H1 (cell line): Measurements from ENCODE around the gene TMEM116. TPM values are rescaled to one million over a fixed set of nuclear protein-coding genes. Genes with fewer than 3 reads are reported as not detected.

Experiments
- CTCF ChIA-PET: fragments of 300-600 bp; sonication (Branson Sonifier 250); formaldehyde crosslinking; loops from one replicate; lab custom pipeline; 2021; ENCODE audit not compliant: partially characterized antibody; lab: Charles Lee
- POLR2A ChIA-PET: fragments of 300-600 bp; sonication (Branson Sonifier 250); formaldehyde crosslinking; loops from one replicate; lab custom pipeline; 2021; ENCODE audit warnings: inconsistent platforms; ENCODE audit not compliant: partially characterized antibody; lab: Charles Lee
- DNase-seq, 2 experiments: peaks; one replicate each; pipeline versions ENCODE4 v3.0.0 to v3.0.0-alpha.2; 2010 to 2022; ENCODE audit warnings: low spot score in 2 of 2, low read depth in 1 of 2, mixed read lengths in 1 of 2
- FAIRE-seq: peaks from 2 replicates; lab custom pipeline; 2011; peaks lifted over from hg19 to GRCh38; lab: Jason Lieb, UNC
- H2AFZ ChIP-seq: 2 replicates; pipeline ENCODE4 v1.8.1; 2012; ENCODE audit warnings: low read length, inconsistent platforms
- H2AK5ac ChIP-seq: 2 replicates; pipeline ENCODE4 v1.6.1; 2013; ENCODE audit warnings: low read depth, low read length
- H2BK120ac ChIP-seq: replicated peaks from 2 replicates; pipeline ENCODE3; 2013; ENCODE audit warnings: low read depth, low read length, inconsistent platforms
- H2BK12ac ChIP-seq: 2 replicates; pipeline ENCODE4 v1.6.1; 2013; ENCODE audit warnings: low read depth, low read length
- H2BK15ac ChIP-seq: 2 replicates; pipeline ENCODE4 v1.6.1; 2013; ENCODE audit warnings: low read length
- H2BK20ac ChIP-seq: 2 replicates; pipeline ENCODE4 v1.6.1; 2013; ENCODE audit warnings: low read length
- H2BK5ac ChIP-seq: 2 replicates; pipeline ENCODE4 v1.6.1; 2013; ENCODE audit warnings: low read depth, low read length
- H3K14ac ChIP-seq: 2 replicates; pipeline ENCODE4 v1.6.1; 2013; ENCODE audit warnings: inconsistent platforms; ENCODE audit not compliant: insufficient read length
- H3K18ac ChIP-seq: 2 replicates; pipeline ENCODE4 v1.6.1; 2013; ENCODE audit warnings: low read length; ENCODE audit errors: extremely low read depth
- H3K23ac ChIP-seq: 2 replicates; pipeline ENCODE4 v1.6.1; 2013; ENCODE audit warnings: inconsistent platforms; ENCODE audit not compliant: insufficient read length
- H3K23me2 ChIP-seq: 2 replicates; pipeline ENCODE4 v1.6.1; 2013; ENCODE audit warnings: low read depth, low read length
- H3K27ac ChIP-seq: 2 replicates; pipeline ENCODE4 v1.6.1; 2011; ENCODE audit warnings: low read depth, low read length, inconsistent platforms
- H3K27me3 ChIP-seq, 4 experiments: replicated peaks in 1 of 4; 1 replicate in 1 of 4; 2 replicates in 3 of 4; pipeline versions ENCODE4 v1.6.1 to v1.8.1; 2011 to 2013; ENCODE audit warnings: low read length in 3 of 4, mild to moderate bottlenecking in 3 of 4, inconsistent platforms in 2 of 4, mixed read lengths in 2 of 4, moderate library complexity in 1 of 4; ENCODE audit not compliant: control insufficient read depth in 3 of 4, insufficient read depth in 3 of 4; ENCODE audit errors: extremely low read depth in 1 of 4
- H3K36me3 ChIP-seq, 4 experiments: 2 replicates each; pipeline versions ENCODE4 v1.6.1 to v1.8.1; 2011 to 2013; ENCODE audit warnings: mild to moderate bottlenecking in 4 of 4, low read length in 3 of 4, moderate library complexity in 2 of 4, control low read depth in 1 of 4, inconsistent platforms in 1 of 4; ENCODE audit not compliant: insufficient read depth in 4 of 4, control insufficient read depth in 2 of 4
- H3K4ac ChIP-seq: replicated peaks from 2 replicates; pipeline ENCODE3; 2013; ENCODE audit warnings: low read length, low read depth, mixed read lengths, inconsistent platforms; ENCODE audit not compliant: insufficient read length
- H3K4me1 ChIP-seq, 4 experiments: replicated peaks in 1 of 4; 1 replicate in 1 of 4; 2 replicates in 3 of 4; pipeline versions ENCODE4 v1.6.1 to v1.8.1; 2011 to 2013; ENCODE audit warnings: low read length in 3 of 4, inconsistent platforms in 2 of 4, mixed read lengths in 1 of 4; ENCODE audit not compliant: insufficient read depth in 4 of 4, control insufficient read depth in 3 of 4
- H3K4me2 ChIP-seq, 2 experiments: 2 replicates each; pipeline versions ENCODE4 v1.6.1 to v1.8.1; 2011 to 2013; ENCODE audit warnings: low read depth in 2 of 2, low read length in 2 of 2, control low read depth in 1 of 2, inconsistent platforms in 1 of 2, mild to moderate bottlenecking in 1 of 2; ENCODE audit not compliant: insufficient read depth in 1 of 2
- H3K4me3 ChIP-seq, 4 experiments: fragments of 200-600, 300-600 bp in 1 of 4; sonication (generic), shearing (Covaris generic), sonication (Bioruptor Twin) in 1 of 4; 2 replicates each; pipeline versions ENCODE4 v1.5.1 to v1.8.1; 2011 to 2016; ENCODE audit warnings: low read length in 4 of 4, low read depth in 3 of 4, control low read depth in 2 of 4, inconsistent platforms in 2 of 4, mild to moderate bottlenecking in 2 of 4, mixed read lengths in 1 of 4, moderate library complexity in 1 of 4; ENCODE audit not compliant: insufficient read depth in 2 of 4; ENCODE audit errors: extremely low read depth in 1 of 4
- H3K56ac ChIP-seq: replicated peaks from 2 replicates; pipeline ENCODE3; 2013; ENCODE audit warnings: low read depth, mild to moderate bottlenecking, mixed read lengths, low read length, inconsistent platforms; ENCODE audit not compliant: insufficient read length
- H3K79me1 ChIP-seq: 2 replicates; pipeline ENCODE4 v1.6.1; 2013; ENCODE audit warnings: low read depth, low read length, control low read depth
- H3K79me2 ChIP-seq, 2 experiments: 2 replicates each; pipeline versions ENCODE4 v1.6.1 to v1.8.1; 2012 to 2013; ENCODE audit warnings: low read length in 2 of 2, mild to moderate bottlenecking in 2 of 2, inconsistent platforms in 1 of 2; ENCODE audit not compliant: insufficient read depth in 2 of 2, control insufficient read depth in 1 of 2
- H3K9ac ChIP-seq, 4 experiments: replicated peaks in 1 of 4; 1 replicate in 1 of 4; 2 replicates in 3 of 4; pipeline versions ENCODE4 v1.6.1 to v1.8.1; 2011 to 2013; ENCODE audit warnings: low read depth in 3 of 4, low read length in 3 of 4, control low read depth in 2 of 4, mild to moderate bottlenecking in 2 of 4, moderate library complexity in 2 of 4, inconsistent platforms in 1 of 4; ENCODE audit errors: extremely low read depth in 1 of 4
- H3K9me3 ChIP-seq, 2 experiments: 2 replicates each; pipeline versions ENCODE4 v1.6.1 to v1.8.1; 2012 to 2013; ENCODE audit warnings: mild to moderate bottlenecking in 2 of 2, moderate library complexity in 2 of 2, control low read depth in 1 of 2, inconsistent platforms in 1 of 2, low read depth in 1 of 2, low read length in 1 of 2, mixed read lengths in 1 of 2; ENCODE audit not compliant: insufficient read depth in 2 of 2
- H4K20me1 ChIP-seq, 2 experiments: replicated peaks in 1 of 2; 2 replicates each; pipeline versions ENCODE3 to v1.8.1; 2011 to 2013; ENCODE audit warnings: inconsistent platforms in 2 of 2, low read length in 2 of 2, mild to moderate bottlenecking in 1 of 2; ENCODE audit not compliant: insufficient read depth in 2 of 2, control insufficient read depth in 1 of 2
- H4K5ac ChIP-seq: 2 replicates; pipeline ENCODE4 v1.6.1; 2013; ENCODE audit warnings: low read length, low read depth, mixed read lengths, inconsistent platforms; ENCODE audit not compliant: insufficient read length
- H4K8ac ChIP-seq: 2 replicates; pipeline ENCODE4 v1.8.0; 2013; ENCODE audit warnings: mild to moderate bottlenecking, moderate library complexity, low read length, inconsistent platforms; ENCODE audit not compliant: insufficient read depth; ENCODE audit errors: extremely low read depth
- H4K91ac ChIP-seq: replicated peaks from 2 replicates; pipeline ENCODE3; 2013; ENCODE audit warnings: low read length, mixed read lengths, inconsistent platforms; ENCODE audit not compliant: insufficient read length
- CTBP2 ChIP-seq: IDR thresholded peaks from 2 replicates; pipeline ENCODE4 v1.7.0; 2011; ENCODE audit warnings: borderline replicate concordance, mild to moderate bottlenecking, moderate library complexity, mixed read lengths, low read length; ENCODE audit not compliant: insufficient read depth, insufficient read length
- GTF2F1 ChIP-seq: IDR thresholded peaks from 2 replicates; pipeline ENCODE4 v1.6.1; 2012; ENCODE audit warnings: low read depth, low read length, improper control_type of control experiment, borderline replicate concordance
- NANOG ChIP-seq: IDR thresholded peaks from 2 replicates; pipeline ENCODE4 v1.6.1; 2011; ENCODE audit warnings: low read length, low read depth, mild to moderate bottlenecking, inconsistent platforms; ENCODE audit not compliant: insufficient read depth, poor library complexity, severe bottlenecking
- RBBP5 ChIP-seq: IDR thresholded peaks from 2 replicates; pipeline ENCODE4 v1.7.1; 2012; ENCODE audit warnings: low read depth, mild to moderate bottlenecking, inconsistent platforms, low read length, moderate library complexity, borderline replicate concordance
- SUZ12 ChIP-seq: fragments of 200-600 bp; sonication (generic); IDR thresholded peaks from 2 replicates; pipeline ENCODE4 v1.6.1; 2012; ENCODE audit warnings: mild to moderate bottlenecking, inconsistent platforms, low read length, moderate library complexity, mixed read lengths
- TAF1 ChIP-seq: IDR thresholded peaks from 2 replicates; pipeline ENCODE4 v1.6.1; 2011; ENCODE audit warnings: mild to moderate bottlenecking, low read depth, low read length
- TCF12 ChIP-seq: IDR thresholded peaks from 2 replicates; pipeline ENCODE4 v1.6.1; 2011; ENCODE audit warnings: low read depth, mild to moderate bottlenecking, low read length
- ZNF274 ChIP-seq: IDR thresholded peaks from 2 replicates; pipeline ENCODE4 v1.7.0; 2012; ENCODE audit warnings: low read length, borderline replicate concordance; ENCODE audit errors: extremely low read depth
- WGBS, 2 experiments: shearing (Covaris generic) in 1 of 2; methylation state at CpG; one replicate each; pipeline versions ENCODE4 v1.1.6 to v1.1.7; 2013 to 2015; ENCODE audit warnings: low lambda C conversion rate in 2 of 2, mixed read lengths in 2 of 2, inconsistent platforms in 1 of 2, low coverage in 1 of 2, missing lambda C conversion rate in 1 of 2; ENCODE audit not compliant: insufficient replicate concordance in 2 of 2, insufficient coverage in 1 of 2, insufficient read length in 1 of 2; ENCODE audit errors: extremely low coverage in 1 of 2, missing lambda C conversion rate in 1 of 2; 5-methylcytosine and 5-hydroxymethylcytosine counted together
- polyA plus RNA-seq, 7 experiments: library from polyadenylated mRNA; depleted of rRNA in 3 of 7; stranded (reverse) in 5 of 7; unstranded in 2 of 7; fragments of >200 nt in 5 of 7; fragments of 200-250 nt in 2 of 7; gene quantifications; 1 replicate in 5 of 7; 2 replicates in 1 of 7; 4 replicates in 1 of 7; pipeline versions ENCODE4 v1.2.1 to v1.2.3, GENCODE V29; 2011 to 2013; ENCODE audit warnings: missing spikeins in 2 of 7, mixed read lengths in 2 of 7
- total RNA-seq: library from RNA; stranded (reverse); fragmentation: NEBNext Ultra II Directional; extraction: Animal tissue kit (Norgen Biotek cat#: 25700); gene quantifications from 2 replicates; pipeline ENCODE4 v1.2.1, GENCODE V29; 2021

The TMEM116 gene
- total and polyA plus RNA-seq, 2 of the 8 experiments (the other 6 are each of a cell fraction or from before 2014, with no cell fraction given): 8.1 to 25.2 TPM

DNA sequence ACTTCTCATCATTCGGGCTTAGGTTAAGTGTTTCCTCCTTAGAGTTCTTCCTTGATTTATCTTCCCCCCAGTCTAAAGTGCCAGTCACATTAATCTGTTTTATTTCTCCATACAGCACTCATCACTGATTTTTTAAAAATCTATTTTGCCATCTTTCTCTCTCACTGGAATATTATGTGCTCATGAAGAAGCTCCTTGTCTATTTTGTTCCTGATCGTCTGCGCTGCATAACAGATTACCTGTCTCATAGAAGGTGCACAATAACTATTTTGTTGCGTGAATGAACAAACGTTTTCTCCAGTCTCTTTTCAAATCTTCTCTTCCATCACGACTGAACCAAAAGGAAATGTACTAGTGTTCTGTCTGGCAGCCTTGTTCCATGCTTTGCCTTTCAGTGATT, 3.0 kb upstream of the TMEM116 start:
- Histone ChIP-seq H3K14ac (no peak overlapping the region), H3K4me1 (peaks cover 4 to 13% (median 5%) of the 10 kb centered on the region in 4 experiments), H2BK12ac (no peak overlapping the region), H4K8ac (no peak overlapping the region), H3K79me1 (peaks cover 18% of the 10 kb centered on the region), H4K5ac (no peak overlapping the region), H3K23me2 (peaks cover 8% of the 10 kb centered on the region), H2BK20ac (no peak overlapping the region), H2AFZ (no peak overlapping the region), H3K9me3 (no peaks in the 10 kb centered on the region), H3K4ac (no peak overlapping the region), H4K20me1 (peaks cover 11 to 18% of the 10 kb centered on the region in 2 experiments), H3K4me3 (no peak overlapping the region), H3K27ac (no peak overlapping the region), H3K56ac (no peak overlapping the region), H4K91ac (no peak overlapping the region), H3K18ac (no peak overlapping the region), H3K79me2 (peaks cover 20 to 85% of the 10 kb centered on the region in 2 experiments), H3K27me3 (no peaks in the 10 kb centered on the region), H3K23ac (no peak overlapping the region), H2BK120ac (no peak overlapping the region), H3K4me2 (no peak overlapping the region), H2AK5ac (no peak overlapping the region), H3K36me3 (peaks cover 3 to 47% (median 25%) of the 10 kb centered on the region in 4 experiments; a peak in 6 of 8 replicates), H3K9ac (no peak overlapping the region), H2BK15ac (no peak overlapping the region), H2BK5ac (no peak overlapping the region)
- POLR2A ChIA-PET: interaction anchor here (0.9 to 6.1 kb wide), 6 partner anchors 8 to 273 kb away, joined by 3 to 88 read pairs (median 4); no protein-coding TSS in a partner anchor
- 93% methylated on average over 6 of the region's 6 CpGs; no CpG with 5 or more reads in 1 of the 2 experiments for WGBS, 2 experiments
- no peak for FAIRE-seq
- CTCF ChIA-PET: no interaction called here
- no peak for DNase-seq
- no peak for TF ChIP-seq TCF12
- no peak for TF ChIP-seq SUZ12
- no peak for TF ChIP-seq RBBP5
- TF ChIP-seq CTBP2: no peak
- no peak for TF ChIP-seq NANOG
- TF ChIP-seq GTF2F1: no peak
- no peak for TF ChIP-seq ZNF274
- no peak for TF ChIP-seq TAF1
